Measurements from ENCODE around the gene KCNK2.

DNA sequence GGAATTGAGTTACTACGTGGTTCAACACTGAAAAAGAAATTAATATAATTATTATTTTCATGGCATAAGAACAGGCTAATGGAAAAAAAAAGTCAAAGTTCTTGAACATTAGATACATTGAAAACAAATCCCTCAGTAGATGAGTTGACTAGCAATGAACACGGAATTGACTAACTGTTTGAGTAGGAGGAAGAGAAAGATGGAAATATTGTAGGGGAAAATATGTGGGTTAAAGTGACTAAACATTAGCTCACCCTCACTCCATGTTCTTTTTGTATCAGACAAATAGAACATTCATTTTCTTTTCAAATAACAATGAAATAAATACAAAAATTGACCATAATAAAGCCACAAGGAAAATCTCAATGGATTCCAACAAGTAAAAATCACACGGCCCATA is 84.3 kb downstream of the KCNK2 start:
- TF ChIP-seq CTCF (IDR thresholded peaks at IDR 0.05; ENCODE audit: poor library complexity), result no peak
- TF ChIP-seq EZH2phosphoT487 (IDR thresholded peaks at IDR 0.05; ENCODE audit: low read depth, severe bottlenecking, unreplicated experiment), result no peak

All from hepatocyte (in vitro differentiated cells).